Measurements from ENCODE around the gene B9D2. TPM values are rescaled to one million over a fixed set of nuclear protein-coding genes. Genes with fewer than 3 reads are reported as not detected.
A peak's percentile ranks its signal among the peaks of the same experiment; 100 is the strongest.

Gene B9D2
- total RNA-seq, 2 donors from 2014 or later: 0.52 to 5.3 TPM

GRCh38 chr19:41377977-41378709 lies 14.2 kb upstream of the B9D2 start:
- no peak overlapping the region for H3K4me3 ChIP-seq
- no peak overlapping the region for H3K27ac ChIP-seq
- DNase-seq (no peak), ATAC-seq (no peak)
- intact Hi-C loops (cut with DNase I): no loop called here
- H3K27me3 ChIP-seq: no peaks in the 10 kb centered on the region
- H3K9me3 ChIP-seq: no peaks in the 10 kb centered on the region
- no peaks in the 10 kb centered on the region for H3K36me3 ChIP-seq (replicated peaks in 1 of 2; ENCODE audit: insufficient read depth in 1 of 2, low read depth in 2 of 2)
- 56 to 81% methylated on average over 5 to 9 of the region's 9 CpGs for WGBS, 2 donors
- no peak for TF ChIP-seq POLR2A (IDR thresholded peaks at IDR 0.05)
- TF ChIP-seq, protein P1, sequence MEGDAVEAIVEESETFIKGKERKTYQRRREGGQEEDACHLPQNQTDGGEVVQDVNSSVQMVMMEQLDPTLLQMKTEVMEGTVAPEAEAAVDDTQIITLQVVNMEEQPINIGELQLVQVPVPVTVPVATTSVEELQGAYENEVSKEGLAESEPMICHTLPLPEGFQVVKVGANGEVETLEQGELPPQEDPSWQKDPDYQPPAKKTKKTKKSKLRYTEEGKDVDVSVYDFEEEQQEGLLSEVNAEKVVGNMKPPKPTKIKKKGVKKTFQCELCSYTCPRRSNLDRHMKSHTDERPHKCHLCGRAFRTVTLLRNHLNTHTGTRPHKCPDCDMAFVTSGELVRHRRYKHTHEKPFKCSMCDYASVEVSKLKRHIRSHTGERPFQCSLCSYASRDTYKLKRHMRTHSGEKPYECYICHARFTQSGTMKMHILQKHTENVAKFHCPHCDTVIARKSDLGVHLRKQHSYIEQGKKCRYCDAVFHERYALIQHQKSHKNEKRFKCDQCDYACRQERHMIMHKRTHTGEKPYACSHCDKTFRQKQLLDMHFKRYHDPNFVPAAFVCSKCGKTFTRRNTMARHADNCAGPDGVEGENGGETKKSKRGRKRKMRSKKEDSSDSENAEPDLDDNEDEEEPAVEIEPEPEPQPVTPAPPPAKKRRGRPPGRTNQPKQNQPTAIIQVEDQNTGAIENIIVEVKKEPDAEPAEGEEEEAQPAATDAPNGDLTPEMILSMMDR (IDR thresholded peaks at IDR 0.05): no peak
- H3K4me1 ChIP-seq: peaks cover 31% of the 10 kb centered on the region

DNA sequence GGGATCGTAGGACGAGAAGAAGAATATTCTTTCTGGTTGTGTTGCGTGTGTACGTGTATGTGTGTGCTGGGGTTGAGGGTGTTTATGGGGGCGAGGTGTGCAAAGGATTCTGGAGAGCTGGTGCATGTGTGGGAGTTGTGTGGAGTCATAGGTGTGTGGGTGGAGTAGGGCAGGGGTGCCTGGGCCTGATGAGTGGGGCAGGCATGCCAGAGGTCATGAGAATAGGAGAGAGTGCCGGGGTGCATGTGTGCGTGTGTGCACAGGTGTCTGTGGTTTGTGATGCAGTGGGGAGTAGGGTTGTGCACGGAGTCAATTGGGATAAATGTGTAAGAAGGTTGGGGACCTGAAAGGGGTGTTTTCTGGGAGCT lies 13.0 kb upstream of the B9D2 start:
- H3K27ac ChIP-seq: peak overlapping the region; percentile 45 to 73 (median 70)
- WGBS, 2 donors: 41 to 44% methylated on average over 8 of the region's 8 CpGs
- TF ChIP-seq, protein P1 (IDR thresholded peaks at IDR 0.05): no peak
- no peak for TF ChIP-seq POLR2A (IDR thresholded peaks at IDR 0.05)
- H3K9me3 ChIP-seq: no peaks in the 10 kb centered on the region
- peak overlapping the region in 1 of 2 donors; percentile 32 for H3K4me3 ChIP-seq
- ATAC-seq (peak; percentile 24), DNase-seq (peak in 1 of 4 donors; percentile 10)
- H3K4me1 ChIP-seq: peaks cover 31% of the 10 kb centered on the region
- no peaks in the 10 kb centered on the region for H3K27me3 ChIP-seq
- no peaks in the 10 kb centered on the region for H3K36me3 ChIP-seq (replicated peaks in 1 of 2; ENCODE audit: insufficient read depth in 1 of 2, low read depth in 2 of 2)
- intact Hi-C loops (cut with DNase I): no loop called here

- peak; percentile 52 for ATAC-seq
- WGBS, 2 donors: 2 to 5% methylated on average over 10 to 28 of the region's 47 CpGs
- peak; percentile 38 to 64 (median 54) for DNase-seq
- TF ChIP-seq, protein P1 (IDR thresholded peaks at IDR 0.05): no peak
- TF ChIP-seq POLR2A (IDR thresholded peaks at IDR 0.05): peak in 1 of 3 donors; percentile 21
- Histone ChIP-seq H3K9me3 (no peaks in the 10 kb centered on the region), H3K27ac (peak within 1 kb of the TSS; percentile 45 to 73 (median 70)), H3K4me3 (peak within 1 kb of the TSS; percentile 32 to 36), H3K36me3 (replicated peaks in 1 of 2; ENCODE audit: insufficient read depth in 1 of 2, low read depth in 2 of 2) (no peaks in the 10 kb centered on the region), H3K4me1 (peaks cover 31% of the 10 kb centered on the region), H3K27me3 (no peaks in the 10 kb centered on the region)
- intact Hi-C loops (cut with DNase I): no loop called here
Observed at GRCh38 chr19:41376241-41376997, 12.5 kb upstream of the B9D2 start, which contains the start of gene TMEM91. TSS of gene TMEM91 (plus strand) at chr19:41376533. CDS start at chr19:41378310, 1,777 bp downstream.

DNA sequence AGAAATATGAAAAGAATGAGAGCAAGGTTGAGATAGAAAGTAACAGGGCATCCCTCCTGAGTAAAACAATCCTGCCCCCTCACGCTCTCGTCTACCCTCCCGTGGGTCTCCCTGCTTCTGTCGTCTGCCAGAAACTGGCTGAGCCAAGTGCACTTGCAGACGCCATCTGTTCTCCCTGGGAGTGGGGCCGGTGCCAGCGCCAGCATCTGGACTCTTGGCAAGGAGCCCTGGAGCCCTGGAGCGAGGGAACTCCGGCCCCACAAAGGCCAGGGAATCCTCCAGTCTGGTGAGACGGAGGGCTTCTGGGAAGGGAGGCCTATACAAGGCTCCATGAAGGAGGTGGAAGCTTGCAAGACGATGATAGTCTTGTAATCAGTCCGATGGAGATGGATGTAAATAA lies 10.0 kb upstream of the B9D2 start:
- intact Hi-C loops (cut with DNase I): no loop called here
- Histone ChIP-seq H3K4me3 (no peak overlapping the region), H3K27ac (peak overlapping the region; percentile 35 to 69 (median 55)), H3K4me1 (peaks cover 31% of the 10 kb centered on the region), H3K27me3 (no peaks in the 10 kb centered on the region), H3K9me3 (no peaks in the 10 kb centered on the region), H3K36me3 (replicated peaks in 1 of 2; ENCODE audit: insufficient read depth in 1 of 2, low read depth in 2 of 2) (no peaks in the 10 kb centered on the region)
- 7 to 10% methylated on average over 12 of the region's 12 CpGs for WGBS, 2 donors
- TF ChIP-seq POLR2A (IDR thresholded peaks at IDR 0.05): no peak
- TF ChIP-seq, protein P1 (IDR thresholded peaks at IDR 0.05): no peak
- DNase-seq (peak; percentile 86 to 94 (median 92)), ATAC-seq (peak; percentile 81)
